GM23248 (cell line): Measurements from ENCODE around the gene EEF1AKMT2.

Experiments
- EZH2 ChIP-seq: fragments of 200-600 bp; sonication (generic); IDR thresholded peaks from 2 replicates; pipeline ENCODE4 v1.6.1; 2018; ENCODE audit warnings: antibody characterized with exemption, mild to moderate bottlenecking; ENCODE audit not compliant: insufficient read depth, poor library complexity, severe bottlenecking
- EZH2phosphoT487 ChIP-seq: fragments of 200-600 bp; sonication (generic); IDR thresholded peaks from 2 replicates; pipeline ENCODE4 v1.6.1; 2018; ENCODE audit warnings: antibody characterized with exemption, moderate library complexity, mild to moderate bottlenecking, low read depth; ENCODE audit not compliant: insufficient read depth

DNA sequence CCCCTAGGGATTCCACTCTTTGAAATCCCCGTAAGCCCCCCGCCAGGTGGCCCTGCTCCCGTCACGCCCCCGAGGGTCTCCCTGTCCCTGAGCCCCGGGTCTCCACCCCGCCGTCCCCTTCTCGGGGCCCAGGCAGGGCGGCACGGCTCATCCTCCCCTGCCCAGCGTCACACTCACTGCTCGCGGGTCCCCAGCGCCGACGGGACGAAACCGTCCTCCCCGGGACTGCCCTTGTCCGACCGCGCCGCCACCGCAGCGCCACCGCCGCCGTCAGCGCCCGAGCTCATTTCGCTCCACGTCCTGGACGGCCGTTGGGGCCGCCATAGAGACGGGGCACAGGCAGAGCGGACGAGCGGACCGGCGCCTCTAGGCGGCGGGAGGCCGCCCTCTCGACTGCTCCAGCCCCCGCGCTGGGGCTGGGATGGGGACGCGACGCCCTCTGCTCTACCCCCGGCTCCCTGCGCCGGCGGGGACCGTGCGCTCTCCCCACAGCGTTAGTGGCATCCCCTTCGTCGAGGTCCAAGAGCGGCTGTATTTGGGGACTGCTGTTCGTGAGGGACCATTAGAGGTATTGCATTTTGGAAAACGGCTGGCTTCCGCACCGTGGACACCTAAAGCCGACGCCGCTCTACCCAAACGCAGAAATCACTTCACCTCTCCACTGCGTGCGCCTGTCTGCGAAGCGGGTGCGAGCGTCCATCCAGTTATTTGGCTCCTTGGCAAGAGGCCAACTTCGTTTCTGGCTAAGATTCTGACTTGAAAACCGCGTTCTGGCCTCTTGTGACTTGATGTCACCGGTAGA, at the start of gene EEF1AKMT2:
- no peak for TF ChIP-seq EZH2
- TF ChIP-seq EZH2phosphoT487: no peak
